HEK293 (cell line): Measurements from ENCODE around the gene CLCF1.

ENCODE experiments used
- IKZF3 ChIP-seq: fragments of 450-650 bp; IDR thresholded peaks from 2 replicates; pipeline ENCODE4 v1.5.0; 2018; ENCODE audit warnings: missing biosample characterization, mild to moderate bottlenecking, missing genetic modification characterization, moderate library complexity
- ZNF423 ChIP-seq: fragments of 450-650 bp; formaldehyde crosslinking; IDR thresholded peaks from 2 replicates; pipeline ENCODE4 v1.5.1; 2016; ENCODE audit warnings: missing biosample characterization, missing genetic modification characterization
- TF ChIP-seq, protein P1 (sequence below): fragments of 450-650 bp; formaldehyde crosslinking; IDR thresholded peaks from 2 replicates; pipeline ENCODE4 v1.5.1; 2016; ENCODE audit warnings: missing biosample characterization, missing genetic modification characterization

DNA sequence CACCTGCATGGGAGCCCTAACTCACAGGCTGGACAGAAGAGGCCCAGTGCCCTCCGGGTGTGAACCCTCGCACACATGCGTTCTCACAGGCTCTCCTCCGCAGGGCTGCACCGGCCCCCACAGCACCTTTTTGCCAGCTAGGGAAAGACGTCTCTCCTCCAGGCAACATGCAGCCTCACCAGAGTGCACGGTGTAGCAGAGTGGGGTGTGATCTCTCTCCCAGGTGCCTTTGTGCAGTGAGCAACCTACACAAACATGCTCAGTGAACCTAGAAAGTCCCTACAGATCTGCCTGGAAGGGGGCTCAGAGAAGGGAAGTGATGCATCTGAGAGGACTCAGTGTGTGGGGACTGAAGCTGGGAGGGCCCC lies 38.4 kb upstream of the CLCF1 start:
- TF ChIP-seq, protein P1, sequence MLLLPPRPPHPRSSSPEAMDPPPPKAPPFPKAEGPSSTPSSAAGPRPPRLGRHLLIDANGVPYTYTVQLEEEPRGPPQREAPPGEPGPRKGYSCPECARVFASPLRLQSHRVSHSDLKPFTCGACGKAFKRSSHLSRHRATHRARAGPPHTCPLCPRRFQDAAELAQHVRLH (tag by site-specific recombination): no peak
- TF ChIP-seq ZNF423: no peak
- no peak for TF ChIP-seq IKZF3 (tag by site-specific recombination)
